Neural crest cell (in vitro differentiated cells): ENCODE measurements around the gene TMEM225B. TPM values are rescaled to one million over a fixed set of nuclear protein-coding genes. Genes with fewer than 3 reads are reported as not detected.
"Not testable (repeated sequence)": the region's sequence is repeated elsewhere in the genome, so short reads cannot be mapped to it uniquely, and the experiment has no call there.

Experiments used
- DNase-seq: peaks from one replicate; pipeline ENCODE4 v3.0.0; 2021; ENCODE audit warnings: low read depth, mixed read lengths, low spot score
- H3K27ac Mint-ChIP-seq: one replicate; pipeline ENCODE4 v1.8.0; 2021; ENCODE audit warnings: mild to moderate bottlenecking, mixed read lengths; ENCODE audit not compliant: unreplicated experiment
- H3K27me3 Mint-ChIP-seq: 2 replicates; pipeline ENCODE4 v1.8.0; 2021; ENCODE audit warnings: low read depth, mild to moderate bottlenecking, mixed read lengths
- H3K36me3 Mint-ChIP-seq: 2 replicates; pipeline ENCODE4 v1.8.0; 2021; ENCODE audit warnings: low read depth, mild to moderate bottlenecking, mixed read lengths
- H3K4me1 Mint-ChIP-seq: 2 replicates; pipeline ENCODE4 v1.8.0; 2021; ENCODE audit warnings: mixed read lengths
- H3K4me3 Mint-ChIP-seq: one replicate; pipeline ENCODE4 v1.8.0; 2021; ENCODE audit warnings: mild to moderate bottlenecking, mixed read lengths
- H3K9me3 Mint-ChIP-seq: 2 replicates; pipeline ENCODE4 v1.8.0; 2021; ENCODE audit warnings: mixed read lengths
- CTCF ChIP-seq: fragments of 200-600 bp; sonication (generic); conservative IDR thresholded peaks from 2 replicates; pipeline ENCODE4 v1.5.0; 2021; ENCODE audit warnings: antibody characterized with exemption, mild to moderate bottlenecking
- total RNA-seq: library from RNA; stranded (reverse); gene quantifications from 2 replicates; pipeline ENCODE4 v1.2.1, GENCODE V29; 2021

TMEM225B gene
- total RNA-seq, 1 donor from 2014 or later = 0.91 TPM

- Mint-ChIP-seq H3K27ac (peak overlapping the region; percentile 78), H3K9me3 (peaks cover 7% of the 10 kb centered on the region), H3K4me3 (no peak overlapping the region), H3K4me1 (no peaks in the 10 kb centered on the region), H3K36me3 (peaks cover 13% of the 10 kb centered on the region), H3K27me3 (no peaks in the 10 kb centered on the region)
- no peak for DNase-seq
- no peak for TF ChIP-seq CTCF
Observed at GRCh38 chr7:99653754-99654153, 55.7 kb downstream of the TMEM225B start.

DNA sequence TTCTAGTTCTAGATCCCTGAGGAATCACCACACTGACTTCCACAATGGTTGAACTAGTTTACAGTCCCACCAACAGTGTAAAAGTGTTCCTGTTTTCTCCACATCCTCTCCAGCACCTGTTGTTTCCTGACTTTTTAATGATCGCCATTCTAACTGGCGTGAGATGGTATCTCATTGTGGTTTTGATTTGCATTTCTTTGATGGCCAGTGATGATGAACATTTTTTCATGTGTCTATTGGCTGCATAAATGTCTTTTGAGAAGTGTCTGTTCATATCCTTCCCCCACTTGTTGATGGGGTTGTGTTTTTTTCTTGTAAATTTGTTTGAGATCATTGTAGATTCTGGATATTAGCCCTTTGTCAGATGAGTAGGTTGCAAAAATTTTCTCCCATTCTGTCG, 56.6 kb downstream of the TMEM225B start:
- H3K9me3 Mint-ChIP-seq, DNase-seq, H3K27me3 Mint-ChIP-seq, H3K4me1 Mint-ChIP-seq, H3K27ac Mint-ChIP-seq, H3K4me3 Mint-ChIP-seq: not testable (repeated sequence)
- H3K36me3 Mint-ChIP-seq = peaks cover 13% of the 10 kb centered on the region

DNA sequence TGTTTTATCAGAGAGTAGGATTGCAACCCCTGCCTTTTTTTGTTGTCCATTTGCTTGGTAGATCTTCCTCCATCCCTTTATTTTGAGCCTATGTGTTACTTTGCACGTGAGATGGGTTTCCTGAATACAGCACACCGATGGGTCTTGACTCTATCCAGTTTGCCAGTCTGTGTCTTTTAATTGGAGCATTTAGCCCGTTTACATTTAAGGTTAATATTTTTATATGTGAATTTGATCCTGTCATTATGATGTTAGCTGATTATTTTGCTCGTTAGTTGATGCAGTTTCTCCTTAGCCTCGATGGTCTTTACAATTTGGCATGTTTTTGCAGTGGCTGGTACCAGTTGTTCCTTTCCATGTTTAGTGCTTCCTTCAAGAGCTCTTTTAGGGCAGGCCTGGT, 59.8 kb downstream of the TMEM225B start:
- H3K9me3 Mint-ChIP-seq, DNase-seq, H3K27ac Mint-ChIP-seq, H3K4me3 Mint-ChIP-seq, H3K27me3 Mint-ChIP-seq, H3K4me1 Mint-ChIP-seq: not testable (repeated sequence)
- H3K36me3 Mint-ChIP-seq = peaks cover 22% of the 10 kb centered on the region

Other genes starting within 250 kb of the TMEM225B start
- gene ARPC1B, start 223.5 kb upstream of the TMEM225B start, total RNA-seq = 67.7 and 71.6 TPM in 2 replicates
- gene PDAP1, start 189.7 kb upstream of the TMEM225B start, total RNA-seq = 146 and 155 TPM in 2 replicates
- 107 and 108 TPM in 2 replicates for gene BUD31, start 189.3 kb upstream of the TMEM225B start, total RNA-seq
- 9.7 and 11.1 TPM in 2 replicates for gene PTCD1, start 159.5 kb upstream of the TMEM225B start, total RNA-seq
- gene CPSF4, start 159.3 kb upstream of the TMEM225B start, total RNA-seq = 111 and 117 TPM in 2 replicates
- gene ATP5MF, start 132.1 kb upstream of the TMEM225B start, total RNA-seq = 403 and 423 TPM in 2 replicates
- gene ZNF789, start 125.4 kb upstream of the TMEM225B start, total RNA-seq = 25.6 and 27.8 TPM in 2 replicates
- gene ZNF394, start 98.0 kb upstream of the TMEM225B start, total RNA-seq = 17.5 and 19.5 TPM in 2 replicates
- gene ZKSCAN5, start 93.6 kb upstream of the TMEM225B start, total RNA-seq = 21.5 and 21.7 TPM in 2 replicates
- 10.6 and 10.9 TPM in 2 replicates for gene FAM200A, start 46.2 kb upstream of the TMEM225B start, total RNA-seq
- gene ZNF655, start 39.6 kb upstream of the TMEM225B start, total RNA-seq = 56.0 and 57.0 TPM in 2 replicates
- 23.4 and 26.4 TPM in 2 replicates for gene ZSCAN25, start 18.7 kb downstream of the TMEM225B start, total RNA-seq
- not detected in 2 replicates for gene CYP3A5, start 81.7 kb downstream of the TMEM225B start, total RNA-seq
- not detected in 2 replicates for gene CYP3A7, start 136.9 kb downstream of the TMEM225B start, total RNA-seq
- not detected in 2 replicates for gene CYP3A4, start 185.9 kb downstream of the TMEM225B start, total RNA-seq
- gene CYP3A43, start 229.7 kb downstream of the TMEM225B start, total RNA-seq = not detected in 2 replicates